ENCODE data around the gene PRDM16. TPM values are rescaled to one million over a fixed set of nuclear protein-coding genes. Genes with fewer than 3 reads are reported as not detected.

The PRDM16 gene
- total RNA-seq, 1 experiment from 2014 or later: 0.17 TPM

DNA sequence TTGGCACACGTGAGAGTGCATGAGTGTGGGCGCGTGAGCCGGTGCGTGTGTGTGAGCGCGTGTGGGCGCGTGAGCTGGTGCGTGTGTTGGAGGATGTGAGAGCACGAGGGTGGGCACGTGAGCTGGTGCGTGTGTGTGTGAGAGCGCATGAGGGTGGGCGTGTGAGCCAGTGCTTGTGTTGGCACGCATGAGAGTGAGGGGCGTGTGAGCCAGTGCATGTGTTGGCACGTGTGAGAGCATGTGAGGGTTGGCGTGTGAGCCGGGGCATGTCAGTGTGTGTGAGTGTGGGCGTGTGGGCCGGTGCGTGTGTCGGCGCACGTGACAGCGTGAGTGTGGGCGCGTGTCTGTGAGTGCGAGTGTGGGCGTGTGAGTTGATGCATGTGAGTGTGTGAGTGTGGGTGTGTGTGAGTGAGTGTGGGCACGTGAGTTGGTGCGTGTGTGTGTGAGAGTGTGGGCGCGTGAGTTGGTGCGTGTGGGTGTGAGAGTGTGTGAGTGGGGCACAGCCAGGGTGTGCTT is 339.8 kb downstream of the PRDM16 start:
- no peak overlapping the region for H2AFZ ChIP-seq (ENCODE audit: low read length)
- no peak overlapping the region for H3K27ac Mint-ChIP-seq
- H3K36me3 Mint-ChIP-seq (ENCODE audit: insufficient read depth in 1 of 3, low read depth in 3 of 3): no peaks in the 10 kb centered on the region
- no peak overlapping the region for H3K9ac ChIP-seq (ENCODE audit: extremely low read depth, insufficient read length, low read length)
- peak overlapping the region; percentile 11 for H4K5ac ChIP-seq (ENCODE audit: insufficient read length, low read depth, low read length)
- peaks cover 2% of the 10 kb centered on the region for H4K20me1 ChIP-seq (ENCODE audit: control insufficient read depth, insufficient read depth, insufficient read length)
- no peaks in the 10 kb centered on the region for H3K23me2 ChIP-seq (ENCODE audit: insufficient read length, low read depth, low read length, poor library complexity, severe bottlenecking)
- H4K8ac ChIP-seq (replicated peaks; ENCODE audit: insufficient read length, low read depth, low read length): no peak overlapping the region
- no peaks in the 10 kb centered on the region; the same call in 1 of the 2 replicates for H3K27me3 ChIP-seq (ENCODE audit: insufficient read depth, low read length)
- no peak overlapping the region for H2BK15ac ChIP-seq (ENCODE audit: low read depth, low read length)
- H3K4me3 Mint-ChIP-seq: no peak overlapping the region
- peaks cover 1% of the 10 kb centered on the region; the same call in 1 of the 2 replicates for H3K27me3 Mint-ChIP-seq (ENCODE audit: low read depth)
- H2BK120ac ChIP-seq (ENCODE audit: low read depth, low read length, poor library complexity, severe bottlenecking): no peak overlapping the region
- no peak for DNase-seq
- no peak overlapping the region for H2AK5ac ChIP-seq (ENCODE audit: insufficient read length, low read length)
- no peaks in the 10 kb centered on the region for H3K9me3 Mint-ChIP-seq
- H3K56ac ChIP-seq (ENCODE audit: insufficient read length, low read depth, low read length): no peak overlapping the region
- H3K27ac ChIP-seq (ENCODE audit: insufficient read length, low read depth, low read length): no peak overlapping the region
- H3K79me2 ChIP-seq (ENCODE audit: insufficient read depth, low read length): no peaks in the 10 kb centered on the region
- H3K23ac ChIP-seq (ENCODE audit: insufficient read length, low read depth, low read length): no peak overlapping the region
- no peak overlapping the region for H3K4me2 ChIP-seq (ENCODE audit: insufficient read depth, insufficient read length, low read length)
- no peak overlapping the region for H2BK5ac ChIP-seq (ENCODE audit: insufficient read length, low read length)
- TF ChIP-seq CTCF (conservative IDR thresholded peaks at IDR 0.05): no peak
- H3K18ac ChIP-seq (ENCODE audit: insufficient read length, low read depth, low read length): no peak overlapping the region
- WGBS (ENCODE audit: extremely low coverage, insufficient read length, low lambda C conversion rate): 100% methylated on average over 10 of the region's 36 CpGs
- no peaks in the 10 kb centered on the region for H3K9me3 ChIP-seq (ENCODE audit: control insufficient read depth, low read depth, low read length)
- no peaks in the 10 kb centered on the region for H3K4me1 ChIP-seq (ENCODE audit: insufficient read depth, low read length)
- peaks cover 0 to 3% of the 10 kb centered on the region in 2 experiments; a peak in 1 of 4 replicates for H3K4me1 Mint-ChIP-seq
- no peaks in the 10 kb centered on the region for H3K79me1 ChIP-seq (ENCODE audit: insufficient read depth, low read depth, low read length, poor library complexity, severe bottlenecking)
- H4K91ac ChIP-seq (ENCODE audit: insufficient read length, low read depth, low read length): no peak overlapping the region
- no peak overlapping the region for H3K4ac ChIP-seq (ENCODE audit: low read depth, low read length)
- H3K14ac ChIP-seq (ENCODE audit: insufficient read depth, low read length): no peak overlapping the region
- H2BK20ac ChIP-seq (ENCODE audit: low read depth, low read length, poor library complexity, severe bottlenecking): no peak overlapping the region
- H2BK12ac ChIP-seq (ENCODE audit: insufficient read length, low read depth, low read length): no peak overlapping the region
- H3T11ph ChIP-seq (ENCODE audit: low read length): no peak overlapping the region

Data from H9 (cell line).